WTC11 (cell line): ENCODE measurements around the gene LRRFIP2.

ENCODE experiments used
- ATF1 ChIP-seq: sonication (generic); formaldehyde crosslinking; IDR thresholded peaks from 2 replicates; pipeline ENCODE4 v1.8.1; 2023; ENCODE audit warnings: mild to moderate bottlenecking, moderate library complexity, missing genetic modification reagents
- FOXJ3 ChIP-seq: sonication (generic); formaldehyde crosslinking; IDR thresholded peaks from 2 replicates; pipeline ENCODE4 v1.9.0; 2021; ENCODE audit warnings: missing genetic modification reagents, mild to moderate bottlenecking, borderline replicate concordance
- NFYB ChIP-seq: sonication (generic); formaldehyde crosslinking; conservative IDR thresholded peaks from 2 replicates; pipeline ENCODE4 v1.8.0; 2022; ENCODE audit warnings: low read depth, missing genetic modification reagents
- SMAD3 ChIP-seq: sonication (generic); formaldehyde crosslinking; IDR thresholded peaks from 2 replicates; pipeline ENCODE4 v1.8.0; 2022; ENCODE audit warnings: missing genetic modification reagents, mild to moderate bottlenecking, borderline replicate concordance
- TP53 ChIP-seq: sonication (generic); formaldehyde crosslinking; IDR thresholded peaks from 2 replicates; pipeline ENCODE4 v1.8.1; 2023; ENCODE audit warnings: mild to moderate bottlenecking, missing genetic modification reagents
- ZBTB21 ChIP-seq: sonication (generic); formaldehyde crosslinking; IDR thresholded peaks from 2 replicates; pipeline ENCODE4 v1.8.1; 2023; ENCODE audit warnings: mild to moderate bottlenecking, missing genetic modification reagents, borderline replicate concordance
- TF ChIP-seq, protein P1 (sequence below): sonication (generic); formaldehyde crosslinking; IDR thresholded peaks from 2 replicates; pipeline ENCODE4 v1.8.0; 2022; ENCODE audit warnings: mild to moderate bottlenecking, missing genetic modification reagents
- TF ChIP-seq, protein P2 (sequence below): fragments of 200-600 bp; IDR thresholded peaks from 2 replicates; pipeline ENCODE4 v1.8.0; 2022; ENCODE audit warnings: antibody characterized with exemption
- TF ChIP-seq, protein P3 (sequence below): sonication (generic); formaldehyde crosslinking; conservative IDR thresholded peaks from 2 replicates; pipeline ENCODE4 v1.8.1; 2023; ENCODE audit warnings: mild to moderate bottlenecking, low read depth, missing genetic modification reagents, moderate library complexity
- TF ChIP-seq, protein P4 (sequence below): sonication (generic); formaldehyde crosslinking; IDR thresholded peaks from 2 replicates; pipeline ENCODE4 v1.8.0; 2022; ENCODE audit warnings: mild to moderate bottlenecking, missing genetic modification reagents
- TF ChIP-seq, protein P5 (sequence below): sonication (generic); formaldehyde crosslinking; IDR thresholded peaks from 2 replicates; pipeline ENCODE4 v1.8.1; 2023; ENCODE audit warnings: mild to moderate bottlenecking, missing genetic modification reagents, moderate library complexity
- TF ChIP-seq, protein P6 (sequence below): sonication (generic); formaldehyde crosslinking; IDR thresholded peaks from 2 replicates; pipeline ENCODE4 v1.8.1; 2023; ENCODE audit warnings: mild to moderate bottlenecking, missing genetic modification reagents, moderate library complexity

DNA sequence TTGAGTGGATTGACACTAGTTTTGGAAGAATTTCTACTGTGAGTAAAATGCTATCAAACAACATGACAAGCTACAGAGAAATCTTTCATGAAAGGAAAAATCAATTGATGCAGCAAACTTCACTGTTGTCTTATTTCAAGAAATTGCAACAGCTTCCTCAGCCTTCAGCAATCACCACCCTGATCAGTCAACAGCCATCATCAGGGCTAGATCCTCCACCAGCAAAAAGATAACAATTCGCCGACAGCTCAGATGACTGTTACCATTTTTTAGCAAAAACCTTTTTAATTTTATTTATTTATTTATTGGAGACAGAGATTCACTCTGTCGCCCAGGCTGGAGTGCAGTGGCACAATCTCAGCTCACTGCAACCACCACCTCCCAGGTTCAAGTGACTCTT, 137.0 kb downstream of the LRRFIP2 start:
- TF ChIP-seq SMAD3 (CRISPR knock-in tag) (no peak), NFYB (no peak), FOXJ3 (CRISPR knock-in tag) (no peak), ZBTB21 (CRISPR knock-in tag) (no peak), ATF1 (CRISPR knock-in tag) (no peak), TP53 (no peak)
- TF ChIP-seq, protein P1, sequence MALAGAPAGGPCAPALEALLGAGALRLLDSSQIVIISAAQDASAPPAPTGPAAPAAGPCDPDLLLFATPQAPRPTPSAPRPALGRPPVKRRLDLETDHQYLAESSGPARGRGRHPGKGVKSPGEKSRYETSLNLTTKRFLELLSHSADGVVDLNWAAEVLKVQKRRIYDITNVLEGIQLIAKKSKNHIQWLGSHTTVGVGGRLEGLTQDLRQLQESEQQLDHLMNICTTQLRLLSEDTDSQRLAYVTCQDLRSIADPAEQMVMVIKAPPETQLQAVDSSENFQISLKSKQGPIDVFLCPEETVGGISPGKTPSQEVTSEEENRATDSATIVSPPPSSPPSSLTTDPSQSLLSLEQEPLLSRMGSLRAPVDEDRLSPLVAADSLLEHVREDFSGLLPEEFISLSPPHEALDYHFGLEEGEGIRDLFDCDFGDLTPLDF (CRISPR knock-in tag) = no peak
- TF ChIP-seq, protein P2, sequence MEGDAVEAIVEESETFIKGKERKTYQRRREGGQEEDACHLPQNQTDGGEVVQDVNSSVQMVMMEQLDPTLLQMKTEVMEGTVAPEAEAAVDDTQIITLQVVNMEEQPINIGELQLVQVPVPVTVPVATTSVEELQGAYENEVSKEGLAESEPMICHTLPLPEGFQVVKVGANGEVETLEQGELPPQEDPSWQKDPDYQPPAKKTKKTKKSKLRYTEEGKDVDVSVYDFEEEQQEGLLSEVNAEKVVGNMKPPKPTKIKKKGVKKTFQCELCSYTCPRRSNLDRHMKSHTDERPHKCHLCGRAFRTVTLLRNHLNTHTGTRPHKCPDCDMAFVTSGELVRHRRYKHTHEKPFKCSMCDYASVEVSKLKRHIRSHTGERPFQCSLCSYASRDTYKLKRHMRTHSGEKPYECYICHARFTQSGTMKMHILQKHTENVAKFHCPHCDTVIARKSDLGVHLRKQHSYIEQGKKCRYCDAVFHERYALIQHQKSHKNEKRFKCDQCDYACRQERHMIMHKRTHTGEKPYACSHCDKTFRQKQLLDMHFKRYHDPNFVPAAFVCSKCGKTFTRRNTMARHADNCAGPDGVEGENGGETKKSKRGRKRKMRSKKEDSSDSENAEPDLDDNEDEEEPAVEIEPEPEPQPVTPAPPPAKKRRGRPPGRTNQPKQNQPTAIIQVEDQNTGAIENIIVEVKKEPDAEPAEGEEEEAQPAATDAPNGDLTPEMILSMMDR = no peak
- TF ChIP-seq, protein P3, sequence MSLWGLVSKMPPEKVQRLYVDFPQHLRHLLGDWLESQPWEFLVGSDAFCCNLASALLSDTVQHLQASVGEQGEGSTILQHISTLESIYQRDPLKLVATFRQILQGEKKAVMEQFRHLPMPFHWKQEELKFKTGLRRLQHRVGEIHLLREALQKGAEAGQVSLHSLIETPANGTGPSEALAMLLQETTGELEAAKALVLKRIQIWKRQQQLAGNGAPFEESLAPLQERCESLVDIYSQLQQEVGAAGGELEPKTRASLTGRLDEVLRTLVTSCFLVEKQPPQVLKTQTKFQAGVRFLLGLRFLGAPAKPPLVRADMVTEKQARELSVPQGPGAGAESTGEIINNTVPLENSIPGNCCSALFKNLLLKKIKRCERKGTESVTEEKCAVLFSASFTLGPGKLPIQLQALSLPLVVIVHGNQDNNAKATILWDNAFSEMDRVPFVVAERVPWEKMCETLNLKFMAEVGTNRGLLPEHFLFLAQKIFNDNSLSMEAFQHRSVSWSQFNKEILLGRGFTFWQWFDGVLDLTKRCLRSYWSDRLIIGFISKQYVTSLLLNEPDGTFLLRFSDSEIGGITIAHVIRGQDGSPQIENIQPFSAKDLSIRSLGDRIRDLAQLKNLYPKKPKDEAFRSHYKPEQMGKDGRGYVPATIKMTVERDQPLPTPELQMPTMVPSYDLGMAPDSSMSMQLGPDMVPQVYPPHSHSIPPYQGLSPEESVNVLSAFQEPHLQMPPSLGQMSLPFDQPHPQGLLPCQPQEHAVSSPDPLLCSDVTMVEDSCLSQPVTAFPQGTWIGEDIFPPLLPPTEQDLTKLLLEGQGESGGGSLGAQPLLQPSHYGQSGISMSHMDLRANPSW (CRISPR knock-in tag) = no peak
- TF ChIP-seq, protein P4, sequence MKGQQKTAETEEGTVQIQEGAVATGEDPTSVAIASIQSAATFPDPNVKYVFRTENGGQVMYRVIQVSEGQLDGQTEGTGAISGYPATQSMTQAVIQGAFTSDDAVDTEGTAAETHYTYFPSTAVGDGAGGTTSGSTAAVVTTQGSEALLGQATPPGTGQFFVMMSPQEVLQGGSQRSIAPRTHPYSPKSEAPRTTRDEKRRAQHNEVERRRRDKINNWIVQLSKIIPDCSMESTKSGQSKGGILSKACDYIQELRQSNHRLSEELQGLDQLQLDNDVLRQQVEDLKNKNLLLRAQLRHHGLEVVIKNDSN = no peak
- TF ChIP-seq, protein P5, sequence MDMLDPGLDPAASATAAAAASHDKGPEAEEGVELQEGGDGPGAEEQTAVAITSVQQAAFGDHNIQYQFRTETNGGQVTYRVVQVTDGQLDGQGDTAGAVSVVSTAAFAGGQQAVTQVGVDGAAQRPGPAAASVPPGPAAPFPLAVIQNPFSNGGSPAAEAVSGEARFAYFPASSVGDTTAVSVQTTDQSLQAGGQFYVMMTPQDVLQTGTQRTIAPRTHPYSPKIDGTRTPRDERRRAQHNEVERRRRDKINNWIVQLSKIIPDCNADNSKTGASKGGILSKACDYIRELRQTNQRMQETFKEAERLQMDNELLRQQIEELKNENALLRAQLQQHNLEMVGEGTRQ (CRISPR knock-in tag) = no peak
- TF ChIP-seq, protein P6, sequence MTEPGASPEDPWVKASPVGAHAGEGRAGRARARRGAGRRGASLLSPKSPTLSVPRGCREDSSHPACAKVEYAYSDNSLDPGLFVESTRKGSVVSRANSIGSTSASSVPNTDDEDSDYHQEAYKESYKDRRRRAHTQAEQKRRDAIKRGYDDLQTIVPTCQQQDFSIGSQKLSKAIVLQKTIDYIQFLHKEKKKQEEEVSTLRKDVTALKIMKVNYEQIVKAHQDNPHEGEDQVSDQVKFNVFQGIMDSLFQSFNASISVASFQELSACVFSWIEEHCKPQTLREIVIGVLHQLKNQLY = no peak
